ENCODE data around the gene PRRC2A. TPM values are rescaled to one million over a fixed set of nuclear protein-coding genes. Genes with fewer than 3 reads are reported as not detected.
A peak's percentile ranks its signal among the peaks of the same experiment; 100 is the strongest.

The PRRC2A gene
- total RNA-seq, 1 donor from 2014 or later: 162 TPM

DNA sequence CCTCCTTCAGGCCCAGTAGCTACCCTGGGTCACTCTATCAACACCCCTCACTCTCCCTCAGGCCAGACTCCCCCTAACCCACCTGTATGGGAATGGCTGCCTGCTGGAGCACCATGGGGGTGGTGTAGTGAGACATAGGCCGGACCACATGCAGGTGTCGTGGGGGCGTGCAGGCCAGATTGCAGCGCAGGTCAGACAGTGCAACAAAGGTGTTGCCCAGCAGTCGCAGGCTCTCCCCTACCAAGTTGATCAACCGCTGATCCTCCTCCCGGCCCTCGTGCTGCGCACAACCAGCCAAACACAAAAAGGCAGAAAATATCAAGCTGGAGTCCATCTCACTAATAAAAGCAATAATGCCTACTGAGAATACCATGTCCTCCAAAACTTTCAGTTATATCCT lies 24.8 kb downstream of the PRRC2A start:
- no peak for DNase-seq (ENCODE audit: low spot score)

GRCh38 chr6:31651602-31652191 lies 31.2 kb downstream of the PRRC2A start:
- no peak for DNase-seq (ENCODE audit: low spot score)

DNA sequence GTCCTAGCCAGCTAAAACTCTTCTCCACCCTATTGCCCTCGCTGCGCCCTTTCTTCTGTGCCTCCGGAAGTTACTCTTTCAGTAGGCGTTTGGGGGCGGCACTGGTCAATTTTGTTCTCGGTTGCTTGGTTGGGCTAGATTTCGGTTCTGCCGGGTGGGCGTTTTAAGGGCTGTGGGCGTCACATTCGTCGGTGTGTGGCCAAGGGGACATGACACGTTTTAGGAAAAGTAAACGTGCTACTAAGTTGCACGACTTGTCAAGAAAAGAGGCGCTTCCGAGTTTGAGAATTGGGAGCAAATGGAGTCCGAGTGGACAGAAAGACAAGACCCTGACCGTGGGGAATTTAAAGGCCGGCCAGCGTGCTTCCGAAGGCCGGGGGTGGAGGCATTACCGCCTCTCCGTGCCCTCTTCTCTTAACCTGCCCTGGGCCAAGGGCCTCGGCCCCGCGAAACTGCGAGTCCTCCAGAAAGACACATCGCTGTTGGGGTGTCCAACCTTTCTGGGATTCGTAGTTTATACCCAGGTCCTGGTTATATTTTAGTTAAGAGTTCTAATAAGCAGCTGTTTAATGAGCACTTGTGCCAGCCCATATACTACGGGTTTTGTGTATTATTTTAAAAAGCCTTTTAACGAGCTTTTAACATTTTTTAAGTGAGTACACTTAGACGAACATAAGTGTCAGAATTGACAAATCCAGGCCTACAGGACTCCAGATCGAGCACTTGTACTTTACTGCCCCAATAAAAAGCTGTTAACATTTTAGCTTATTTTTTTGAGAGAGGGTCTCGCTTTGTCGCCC lies 32.6 kb downstream of the PRRC2A start:
- peak; percentile 92 for DNase-seq (ENCODE audit: low spot score)

DNA sequence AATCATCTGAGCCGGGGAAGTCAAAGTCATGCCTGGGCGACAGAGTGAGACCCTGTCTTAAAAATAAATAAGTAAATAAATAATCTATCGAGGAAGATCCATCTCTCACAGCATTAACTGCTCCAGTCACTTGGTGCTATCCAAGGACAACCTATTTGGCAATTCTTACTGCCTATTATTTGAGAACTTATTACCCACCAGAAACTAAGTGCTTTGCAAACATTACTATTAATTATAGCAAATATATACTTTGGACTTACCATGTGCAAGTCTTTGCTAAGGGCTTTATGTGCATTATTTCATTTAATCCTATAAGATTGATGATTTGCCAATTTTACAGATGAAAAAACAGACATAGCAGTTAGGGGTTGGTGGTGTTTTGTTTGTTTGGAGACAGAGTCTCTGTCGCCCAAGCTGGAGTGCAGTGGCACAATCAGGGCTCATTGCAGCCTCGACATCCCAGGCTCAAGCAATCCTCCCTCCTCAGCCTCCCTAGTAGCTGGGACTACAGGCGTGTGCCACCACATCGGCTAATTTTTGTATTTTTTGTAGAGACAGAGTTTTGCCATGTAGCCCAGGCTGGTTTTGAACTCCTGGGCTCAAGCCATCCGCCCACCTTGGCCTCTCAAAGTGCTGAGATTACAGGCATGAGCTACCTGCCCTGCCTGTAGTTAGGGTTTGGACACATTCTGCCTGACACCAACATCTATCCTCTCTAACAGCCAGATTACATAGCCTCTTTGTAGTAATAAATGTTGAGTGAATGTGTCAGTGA lies 34.2 kb downstream of the PRRC2A start:
- no peak for DNase-seq (ENCODE audit: low spot score)

DNA sequence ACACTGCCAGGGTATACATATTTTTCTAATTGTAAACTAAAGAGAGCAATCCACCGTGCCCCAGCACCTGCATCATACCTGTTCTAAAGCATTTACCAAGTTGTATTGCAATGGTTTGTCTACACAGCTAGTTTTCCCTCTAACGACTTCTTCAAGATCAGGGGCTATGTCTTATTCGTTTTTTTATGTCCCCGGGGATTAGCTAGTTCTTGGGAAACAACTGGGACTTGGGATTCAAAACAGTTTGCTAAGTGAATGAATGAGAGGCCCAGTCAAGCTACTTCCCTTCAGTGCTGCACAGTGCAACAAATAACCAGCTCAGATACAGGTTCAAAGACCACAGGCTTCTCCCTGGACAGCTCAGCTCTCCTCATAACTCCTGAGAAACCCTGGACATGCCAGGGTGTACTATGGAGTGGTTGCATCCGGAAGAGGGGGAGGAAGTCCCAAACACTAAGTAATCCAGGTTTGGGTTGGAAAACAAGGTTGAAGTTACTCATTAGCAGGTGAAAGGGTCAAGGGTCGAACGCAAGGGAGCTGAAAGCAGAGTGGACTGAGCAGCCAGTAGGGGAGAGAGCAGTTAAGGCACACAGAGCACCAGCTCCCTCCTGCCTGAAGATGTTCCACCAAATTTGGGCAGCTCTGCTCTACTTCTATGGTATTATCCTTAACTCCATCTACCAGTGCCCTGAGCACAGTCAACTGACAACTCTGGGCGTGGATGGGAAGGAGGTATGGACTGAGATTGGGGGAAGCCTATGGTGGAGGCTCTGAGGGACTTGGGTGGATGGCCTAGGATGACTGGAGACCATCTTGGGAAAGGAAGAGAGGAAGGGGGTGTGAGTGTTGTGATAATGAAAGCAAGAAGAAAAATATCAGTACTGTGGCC lies 35.1 kb downstream of the PRRC2A start, which contains the start of gene APOM:
Gene APOM (plus strand): TSS at position 546 of the 889 bp plus-strand sequence. CDS start 73 bp downstream, at position 619.
- DNase-seq (ENCODE audit: low spot score): no peak

- DNase-seq (ENCODE audit: low spot score): no peak
These were observed 37.1 kb downstream of the PRRC2A start for GRCh38 chr6:31657406-31658157.

GRCh38 chr6:31658158-31658688 lies 37.7 kb downstream of the PRRC2A start:
- DNase-seq (ENCODE audit: low spot score): no peak

- DNase-seq (ENCODE audit: low spot score): no peak
These were observed 38.6 kb downstream of the PRRC2A start for GRCh38 chr6:31658983-31659648.

DNA sequence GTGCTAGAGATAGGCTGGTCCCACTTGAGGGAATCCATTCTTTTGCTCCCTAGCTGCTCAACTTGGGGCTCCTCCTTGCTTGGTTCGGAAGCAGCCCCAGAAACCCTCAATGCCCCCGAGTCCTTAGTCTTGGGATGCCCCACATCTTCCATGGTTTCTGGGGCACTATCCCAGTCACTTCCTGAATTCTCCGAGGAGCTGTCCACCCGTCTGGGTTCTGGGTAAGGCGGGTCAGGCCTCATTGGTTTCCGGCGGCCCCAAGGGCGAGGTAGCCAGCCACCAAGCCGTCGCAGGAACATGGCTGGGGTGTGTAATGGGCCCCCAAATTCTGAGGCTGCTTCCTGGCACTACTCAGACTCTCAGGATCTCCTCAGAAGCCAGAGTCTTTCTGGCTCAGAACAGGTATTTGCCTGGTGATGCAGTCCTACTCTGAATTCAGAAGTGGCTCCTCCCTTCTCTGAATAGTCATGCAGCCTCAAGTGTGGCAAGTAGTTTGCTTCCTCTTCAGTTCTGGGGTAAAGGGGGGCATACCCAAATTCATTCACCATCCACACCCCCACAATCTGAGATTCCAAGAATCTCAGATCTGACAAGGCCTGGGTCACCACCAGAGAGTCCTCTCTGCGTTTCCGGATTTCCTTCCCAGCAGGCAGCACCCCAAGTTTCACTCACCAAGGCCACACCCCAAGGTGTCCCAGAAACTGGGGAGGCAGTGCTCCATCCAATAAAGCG lies 39.3 kb downstream of the PRRC2A start:
- DNase-seq (ENCODE audit: low spot score): no peak

- peak; percentile 96 for DNase-seq (ENCODE audit: low spot score)
These were observed 40.1 kb downstream of the PRRC2A start, which contains the start of gene C6orf47 for GRCh38 chr6:31660381-31661261. C6orf47 (minus strand) TSS chr6:31660778; CDS start chr6:31659947, 831 bp downstream.

- DNase-seq (ENCODE audit: low spot score): no peak
These were observed 41.0 kb downstream of the PRRC2A start for GRCh38 chr6:31661262-31662123.

DNA sequence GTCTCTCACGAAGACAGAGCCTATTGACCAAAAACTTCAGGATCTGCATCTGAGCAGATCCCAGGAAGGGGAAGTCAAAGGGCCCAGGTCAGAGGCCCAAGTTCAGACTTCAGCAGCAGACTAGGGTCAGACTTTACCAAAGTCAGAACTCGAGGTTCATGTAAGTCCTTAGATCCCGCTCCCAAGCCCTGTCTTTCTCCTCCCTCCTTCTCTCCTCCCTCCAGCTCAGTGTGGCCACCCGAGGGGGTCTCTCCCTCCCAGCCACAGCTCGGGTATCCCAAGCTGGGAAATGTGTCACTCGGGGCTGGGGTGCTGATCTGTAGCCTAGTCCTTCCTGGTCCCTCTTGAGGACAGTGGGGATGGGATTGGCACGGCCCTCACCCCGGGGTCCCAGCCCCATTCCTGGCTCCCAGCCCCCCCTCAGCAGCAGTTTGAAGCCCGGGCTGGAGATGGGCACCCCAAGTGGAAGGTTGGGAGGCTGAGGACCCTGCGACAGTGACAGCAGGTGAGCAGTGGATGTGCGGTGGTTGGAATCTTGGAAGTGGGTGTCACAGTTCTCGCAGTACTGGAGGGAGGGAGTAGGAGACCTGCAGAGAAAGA lies 41.7 kb downstream of the PRRC2A start:
- DNase-seq (ENCODE audit: low spot score): no peak

DNA sequence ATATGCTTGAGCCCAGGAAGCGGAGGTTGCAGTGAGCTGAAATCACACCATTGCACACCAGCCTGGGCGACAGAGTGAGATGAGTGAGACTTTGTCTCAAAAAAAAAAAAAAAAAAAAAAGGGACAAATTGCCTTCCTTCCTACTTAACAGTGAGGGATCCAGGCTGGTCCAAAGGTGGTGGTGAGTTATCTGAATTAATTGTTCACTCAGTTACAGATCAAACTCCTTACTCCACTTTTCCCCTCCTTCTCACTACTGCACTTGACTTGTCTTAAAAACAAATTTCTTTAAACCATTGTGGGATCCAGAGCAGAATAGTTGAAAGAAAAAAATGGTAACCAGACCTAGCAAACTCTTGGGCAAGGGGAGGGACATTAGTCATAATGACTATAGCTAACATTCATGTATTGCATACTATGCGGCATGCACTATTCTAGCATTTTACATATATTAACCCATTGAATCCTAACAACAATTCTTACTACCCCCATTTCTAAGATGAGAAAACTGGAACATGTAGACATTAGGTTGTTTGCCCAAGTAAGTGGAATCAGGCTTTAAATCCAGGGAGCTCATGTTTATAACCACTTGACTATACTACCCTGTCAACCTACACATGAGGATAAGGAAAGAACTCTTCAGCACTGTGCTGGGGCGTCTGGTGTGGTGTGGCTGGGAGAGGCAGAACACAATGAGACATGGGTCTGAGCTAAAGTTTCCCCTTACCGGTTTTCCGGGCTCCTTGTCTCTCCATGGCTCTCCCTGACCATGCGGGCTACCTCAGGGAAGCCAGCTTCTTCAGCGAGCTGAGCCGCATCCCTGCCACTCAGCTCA lies 42.8 kb downstream of the PRRC2A start:
- DNase-seq (ENCODE audit: low spot score): no peak

- DNase-seq (ENCODE audit: low spot score): no peak
These were observed 43.7 kb downstream of the PRRC2A start for GRCh38 chr6:31663961-31664789.

Measured in mesenteric fat pad (tissue), 1 donor.